Temporal lobe (tissue), 1 donor: Measurements from ENCODE around the gene F13B. TPM values are rescaled to one million over a fixed set of nuclear protein-coding genes. Genes with fewer than 3 reads are reported as not detected.

Experiments
- total RNA-seq: library from RNA; depleted of rRNA; stranded (reverse); fragments of >200 nt; gene quantifications from one replicate; pipeline ENCODE4 v1.2.3, GENCODE V29; 2014

F13B gene
- total RNA-seq, 1 donor from 2014 or later: not detected

Other genes starting within 250 kb of the F13B start
- gene CFHR1, start 247.5 kb downstream of the F13B start, total RNA-seq: 0.25 TPM
- gene CFHR4, start 179.2 kb downstream of the F13B start, total RNA-seq: 0.25 TPM
- gene CFHR2, start 123.5 kb downstream of the F13B start, total RNA-seq: not detected
- gene CFHR5, start 89.7 kb downstream of the F13B start, total RNA-seq: not detected
- gene ASPM, start 79.4 kb upstream of the F13B start, total RNA-seq: 6.1 TPM
- gene ZBTB41, start 134.0 kb upstream of the F13B start, total RNA-seq: 60.2 TPM
- 21.6 TPM for gene CRB1, start 201.0 kb upstream of the F13B start, total RNA-seq